AG09309 (cell line): ENCODE results near the gene SUFU.

Experiments used
- DNase-seq: peaks from one replicate; pipeline ENCODE4 v3.0.0-alpha.2; 2010; ENCODE audit warnings: low read depth
- H3K4me3 ChIP-seq: 2 replicates; pipeline ENCODE4 v1.5.1; 2011; ENCODE audit warnings: mild to moderate bottlenecking, low read depth, low read length, moderate library complexity; ENCODE audit not compliant: control insufficient read depth
- TF ChIP-seq, protein P1 (sequence below): IDR thresholded peaks from 2 replicates; pipeline ENCODE4 v1.5.1; 2011; ENCODE audit warnings: mild to moderate bottlenecking, low read depth, low read length, inconsistent platforms; ENCODE audit not compliant: insufficient read depth, control insufficient read depth; ENCODE audit errors: missing control alignments

The SUFU gene

DNA sequence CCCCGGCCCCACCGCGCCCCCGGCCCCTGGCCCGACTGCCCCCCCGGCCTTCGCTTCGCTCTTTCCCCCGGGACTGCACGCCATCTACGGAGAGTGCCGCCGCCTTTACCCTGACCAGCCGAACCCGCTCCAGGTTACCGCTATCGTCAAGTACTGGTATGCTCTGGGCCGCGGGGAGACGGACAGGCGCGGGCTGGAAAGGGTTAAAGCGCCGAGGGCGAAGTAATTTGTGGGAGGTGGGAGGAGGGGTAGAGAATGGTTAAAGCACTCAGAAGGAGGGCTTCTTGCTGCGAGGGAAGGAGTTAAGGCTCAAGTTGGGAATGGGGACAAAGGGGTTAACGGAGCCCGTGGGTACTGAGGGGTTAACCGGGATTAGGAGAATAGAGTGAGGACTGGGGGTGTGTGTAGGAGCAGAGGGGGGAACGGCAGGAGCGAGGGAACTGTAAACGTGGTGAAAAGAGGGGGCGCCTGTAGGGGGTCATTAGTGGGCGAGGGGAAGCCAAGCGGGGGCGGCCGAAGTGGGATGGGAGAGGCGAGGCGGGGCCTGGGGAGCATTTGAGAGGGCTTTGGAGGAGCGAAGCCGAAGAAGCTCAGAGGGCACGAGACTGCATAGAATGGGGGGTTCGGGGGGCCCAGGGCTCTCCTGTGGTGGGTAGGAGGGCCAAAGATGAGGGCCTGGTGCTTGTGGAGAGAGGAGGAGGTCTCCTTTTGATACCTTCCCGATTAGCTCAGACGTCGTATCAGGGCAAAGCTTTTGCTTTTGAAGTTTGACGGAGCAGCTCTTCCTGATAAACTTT is 605 bp downstream of the SUFU start:
- TF ChIP-seq, protein P1, sequence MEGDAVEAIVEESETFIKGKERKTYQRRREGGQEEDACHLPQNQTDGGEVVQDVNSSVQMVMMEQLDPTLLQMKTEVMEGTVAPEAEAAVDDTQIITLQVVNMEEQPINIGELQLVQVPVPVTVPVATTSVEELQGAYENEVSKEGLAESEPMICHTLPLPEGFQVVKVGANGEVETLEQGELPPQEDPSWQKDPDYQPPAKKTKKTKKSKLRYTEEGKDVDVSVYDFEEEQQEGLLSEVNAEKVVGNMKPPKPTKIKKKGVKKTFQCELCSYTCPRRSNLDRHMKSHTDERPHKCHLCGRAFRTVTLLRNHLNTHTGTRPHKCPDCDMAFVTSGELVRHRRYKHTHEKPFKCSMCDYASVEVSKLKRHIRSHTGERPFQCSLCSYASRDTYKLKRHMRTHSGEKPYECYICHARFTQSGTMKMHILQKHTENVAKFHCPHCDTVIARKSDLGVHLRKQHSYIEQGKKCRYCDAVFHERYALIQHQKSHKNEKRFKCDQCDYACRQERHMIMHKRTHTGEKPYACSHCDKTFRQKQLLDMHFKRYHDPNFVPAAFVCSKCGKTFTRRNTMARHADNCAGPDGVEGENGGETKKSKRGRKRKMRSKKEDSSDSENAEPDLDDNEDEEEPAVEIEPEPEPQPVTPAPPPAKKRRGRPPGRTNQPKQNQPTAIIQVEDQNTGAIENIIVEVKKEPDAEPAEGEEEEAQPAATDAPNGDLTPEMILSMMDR: no peak
- H3K4me3 ChIP-seq: peak overlapping the region; percentile 91
- DNase-seq: no peak

DNA sequence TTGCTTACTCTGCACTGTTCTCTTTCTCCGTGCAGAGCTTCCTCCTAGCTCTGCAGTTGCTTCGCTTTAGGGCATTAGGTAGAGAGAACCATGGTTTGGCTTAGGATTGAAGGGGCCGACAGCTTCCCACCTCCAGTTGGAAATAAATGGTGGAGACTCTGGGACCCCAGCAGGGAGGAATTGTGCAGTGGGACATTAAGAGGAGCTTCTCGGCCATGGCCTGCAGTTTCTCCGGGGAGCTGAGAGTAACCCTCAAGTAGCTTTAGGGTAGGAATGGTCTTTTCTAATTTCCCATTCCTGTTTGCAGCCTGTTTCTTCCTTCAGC is 1.2 kb downstream of the SUFU start:
- TF ChIP-seq, protein P1: no peak
- H3K4me3 ChIP-seq: peak overlapping the region; percentile 91
- DNase-seq: no peak

DNA sequence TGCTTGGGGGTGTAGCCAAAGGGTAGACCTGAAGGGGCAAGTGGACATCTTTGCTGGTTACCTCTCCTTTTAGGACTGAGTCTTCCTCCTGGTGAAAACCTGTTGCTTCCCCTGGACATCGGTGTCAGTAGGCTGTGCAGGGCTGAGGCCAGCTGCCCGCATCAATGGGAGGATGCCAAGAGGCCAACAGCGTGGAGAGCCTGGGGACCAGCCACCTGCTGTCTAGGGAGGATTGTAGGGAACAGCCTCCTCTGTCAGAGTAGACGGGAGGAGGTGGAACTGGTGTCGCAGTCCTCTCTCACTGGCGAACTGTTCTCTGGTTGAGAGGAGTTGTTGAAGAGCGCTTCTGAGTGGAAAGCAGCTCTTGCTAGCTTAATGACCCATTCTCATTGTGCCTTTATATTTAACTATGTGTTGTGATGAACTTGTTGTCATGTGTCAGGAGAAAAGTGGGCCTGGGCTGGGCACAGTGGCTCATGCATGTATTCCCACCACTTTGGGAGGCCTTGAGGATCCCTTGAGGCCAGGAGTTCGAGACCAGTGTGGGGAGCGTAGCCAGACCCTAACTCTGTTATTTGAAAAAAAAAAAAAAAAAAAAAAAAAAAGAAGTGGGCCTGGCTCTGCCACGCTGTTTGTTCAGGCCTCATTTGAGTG is 1.8 kb downstream of the SUFU start:
- DNase-seq: no peak
- H3K4me3 ChIP-seq: no peak overlapping the region; the same call in 1 of the 2 replicates
- TF ChIP-seq, protein P1: no peak

DNA sequence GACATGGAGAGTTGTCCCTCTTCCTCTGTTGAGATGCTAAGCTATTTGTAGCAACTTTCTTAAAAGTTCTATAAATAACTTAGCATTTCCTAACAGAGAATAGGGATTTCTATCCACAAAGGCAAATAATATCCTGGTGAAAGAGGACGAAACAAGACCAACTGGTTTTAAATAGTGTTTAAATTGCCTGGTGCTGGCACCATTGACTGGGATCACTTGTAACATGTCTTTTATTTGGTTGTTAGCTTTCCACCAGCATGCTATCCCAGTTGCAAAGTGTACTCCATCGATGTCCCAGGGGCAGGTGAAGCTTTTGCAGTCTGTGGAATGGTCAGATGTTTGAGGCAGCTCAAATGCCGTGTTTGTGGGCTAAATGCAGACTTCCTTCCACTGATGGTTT is 3.7 kb downstream of the SUFU start:
- no peak for DNase-seq
- TF ChIP-seq, protein P1: no peak

DNA sequence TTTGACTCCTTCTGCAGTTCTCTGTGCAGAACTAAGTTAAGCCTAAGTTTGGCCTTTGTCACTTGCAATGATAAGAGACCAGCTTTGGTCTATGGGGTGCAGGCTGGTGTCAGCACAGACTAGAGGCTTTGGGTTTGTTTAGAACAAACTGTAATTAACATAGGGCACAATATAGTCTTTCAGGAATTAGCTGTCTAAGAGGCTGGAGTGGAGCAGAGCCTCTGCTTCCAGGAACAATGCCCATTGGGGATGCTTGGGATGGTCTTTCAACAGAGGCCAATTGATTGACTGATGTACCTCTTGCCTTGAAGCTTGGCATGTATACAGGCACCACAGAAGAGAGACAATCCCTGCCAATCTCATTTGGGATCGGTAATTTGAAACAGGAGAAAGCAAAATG is 4.7 kb downstream of the SUFU start:
- TF ChIP-seq, protein P1: no peak
- no peak overlapping the region for H3K4me3 ChIP-seq
- no peak for DNase-seq

More for the DNA sequence above, 3.7 kb downstream of the SUFU start:
- no peak overlapping the region for H3K4me3 ChIP-seq

DNA sequence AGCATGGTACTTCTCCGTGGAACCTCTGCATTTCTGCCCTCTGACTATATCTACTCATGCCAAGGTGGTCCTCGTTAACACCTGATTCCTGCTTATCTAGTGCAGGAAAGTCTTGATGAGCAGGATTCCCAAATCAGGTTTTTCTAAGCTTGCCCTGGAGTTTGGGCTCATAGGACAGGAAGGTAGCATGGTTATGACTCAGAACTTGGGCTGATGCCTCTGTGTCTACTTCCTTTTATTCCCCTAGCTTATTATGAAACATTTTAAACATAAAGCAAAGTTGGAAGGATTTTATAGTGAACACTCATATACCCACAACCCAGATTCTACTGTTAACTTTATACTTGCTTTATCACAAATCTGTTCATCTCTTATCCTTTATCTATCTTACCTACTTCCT is 5.6 kb downstream of the SUFU start:
- no peak overlapping the region for H3K4me3 ChIP-seq
- TF ChIP-seq, protein P1: no peak
- DNase-seq: no peak
